CD14-positive monocyte (primary cell): ENCODE data around the gene MGAM2. TPM values are rescaled to one million over a fixed set of nuclear protein-coding genes. Genes with fewer than 3 reads are reported as not detected.

Source experiments
- DNase-seq, 3 donors: peaks; one replicate each; pipeline ENCODE4 v3.0.0-alpha.2; 2011 to 2022
- H2AFZ ChIP-seq: 2 replicates; pipeline ENCODE4 v1.6.0; 2012; ENCODE audit warnings: mild to moderate bottlenecking, low read depth, low read length, inconsistent platforms; ENCODE audit not compliant: insufficient read depth, poor library complexity, severe bottlenecking
- H3K27ac ChIP-seq, 2 donors: 1 replicate in 1 of 2; 2 replicates in 1 of 2; pipeline ENCODE4 v1.5.1; 2012 to 2013; ENCODE audit warnings: low read length in 2 of 2, control low read depth in 1 of 2, inconsistent platforms in 1 of 2, low read depth in 1 of 2, mild to moderate bottlenecking in 1 of 2
- H3K27me3 ChIP-seq, 2 donors: one replicate each; pipeline versions ENCODE4 v1.6.0 to v1.6.1; 2011 to 2013; ENCODE audit warnings: low read length in 2 of 2; ENCODE audit not compliant: control insufficient read depth in 2 of 2, insufficient read depth in 2 of 2
- H3K36me3 ChIP-seq, 2 donors: replicated peaks in 1 of 2; 1 replicate in 1 of 2; 2 replicates in 1 of 2; pipeline versions ENCODE4 v1.5.1 to v1.6.1; 2012 to 2013; ENCODE audit warnings: low read length in 2 of 2, control low read depth in 1 of 2, inconsistent platforms in 1 of 2, mild to moderate bottlenecking in 1 of 2; ENCODE audit not compliant: insufficient read depth in 2 of 2, control insufficient read depth in 1 of 2
- H3K4me1 ChIP-seq, 2 donors: 1 replicate in 1 of 2; 2 replicates in 1 of 2; pipeline versions ENCODE4 v1.5.1 to v1.6.1; 2012 to 2013; ENCODE audit warnings: low read length in 2 of 2, control low read depth in 1 of 2, inconsistent platforms in 1 of 2, mild to moderate bottlenecking in 1 of 2, moderate library complexity in 1 of 2; ENCODE audit not compliant: insufficient read depth in 2 of 2, control insufficient read depth in 1 of 2
- H3K4me2 ChIP-seq: replicated peaks from 2 replicates; pipeline ENCODE3; 2012; ENCODE audit warnings: low read length, moderate library complexity, mild to moderate bottlenecking; ENCODE audit not compliant: poor library complexity, severe bottlenecking; ENCODE audit errors: extremely low read depth
- H3K4me3 ChIP-seq, 3 experiments: fragments of 200-600 bp in 1 of 3; sonication (generic) in 1 of 3; replicated peaks in 1 of 3; 1 replicate in 2 of 3; 2 replicates in 1 of 3; pipeline ENCODE4 v1.5.1; 2011 to 2013; ENCODE audit warnings: low read length in 3 of 3, mild to moderate bottlenecking in 3 of 3, control low read depth in 2 of 3, low read depth in 2 of 3, inconsistent platforms in 1 of 3, moderate library complexity in 1 of 3
- H3K79me2 ChIP-seq: 2 replicates; pipeline ENCODE4 v1.6.0; 2012; ENCODE audit warnings: mild to moderate bottlenecking, control low read depth, inconsistent platforms, low read length, moderate library complexity; ENCODE audit not compliant: insufficient read depth
- H3K9ac ChIP-seq: 2 replicates; pipeline ENCODE4 v1.6.0; 2017; ENCODE audit warnings: low read length, mild to moderate bottlenecking; ENCODE audit not compliant: insufficient read depth, poor library complexity, severe bottlenecking
- H3K9me3 ChIP-seq, 2 donors: replicated peaks in 1 of 2; 1 replicate in 1 of 2; 2 replicates in 1 of 2; pipeline versions ENCODE4 v1.5.1 to v1.6.1; 2012 to 2013; ENCODE audit warnings: low read length in 2 of 2, control low read depth in 1 of 2; ENCODE audit not compliant: control insufficient read depth in 1 of 2, insufficient read depth in 1 of 2
- H4K20me1 ChIP-seq: 2 replicates; pipeline ENCODE4 v1.6.0; 2012; ENCODE audit warnings: mild to moderate bottlenecking, low read length, control low read depth, moderate library complexity; ENCODE audit not compliant: insufficient read depth
- H3K27ac Mint-ChIP-seq, 7 donors: one replicate each; pipeline ENCODE4 v1.8.0; 2020; ENCODE audit warnings: mild to moderate bottlenecking in 7 of 7, mixed read lengths in 7 of 7, moderate library complexity in 6 of 7, inconsistent platforms in 2 of 7
- H3K27me3 Mint-ChIP-seq, 3 donors: one replicate each; pipeline ENCODE4 v1.8.0; 2021 to 2022; ENCODE audit warnings: low read depth in 3 of 3, mild to moderate bottlenecking in 3 of 3, mixed read lengths in 3 of 3, moderate library complexity in 3 of 3, inconsistent platforms in 1 of 3
- H3K36me3 Mint-ChIP-seq, 2 donors: one replicate each; pipeline ENCODE4 v1.8.0; 2020; ENCODE audit warnings: mixed read lengths in 2 of 2, inconsistent platforms in 1 of 2, mild to moderate bottlenecking in 1 of 2
- H3K4me1 Mint-ChIP-seq: one replicate; pipeline ENCODE4 v1.8.0; 2020; ENCODE audit warnings: mild to moderate bottlenecking, mixed read lengths
- H3K4me3 Mint-ChIP-seq, 2 donors: one replicate each; pipeline ENCODE4 v1.8.0; 2020; ENCODE audit warnings: mild to moderate bottlenecking in 2 of 2, mixed read lengths in 2 of 2, moderate library complexity in 1 of 2
- H3K9me3 Mint-ChIP-seq, 7 donors: one replicate each; pipeline ENCODE4 v1.8.0; 2020 to 2022; ENCODE audit warnings: mixed read lengths in 7 of 7, mild to moderate bottlenecking in 6 of 7, moderate library complexity in 6 of 7, inconsistent platforms in 2 of 7
- WGBS: methylation state at CpG from one replicate; pipeline ENCODE4 v1.1.5; 2013; ENCODE audit warnings: missing lambda C conversion rate; ENCODE audit not compliant: insufficient coverage; 5-methylcytosine and 5-hydroxymethylcytosine counted together
- intact Hi-C, 2 donors: fragments of 100-400 bp; cut with micrococcal nuclease; formaldehyde crosslinking; loops; one replicate each; pipeline versions ENCODE4 v1.15.0 to v1.15.1; 2023
- polyA plus RNA-seq, 3 donors: library from polyadenylated mRNA; depleted of rRNA in 1 of 3; unstranded in 2 of 3; stranded (reverse) in 1 of 3; fragments of 300-500 nt in 2 of 3; fragments of >200 nt in 1 of 3; fragmentation: Illumina TruSeq in 2 of 3; gene quantifications; 1 replicate in 2 of 3; 2 replicates in 1 of 3; pipeline ENCODE4 v1.2.3, GENCODE V29; 2012 to 2021
- TF ChIP-seq, protein P1 (sequence below): fragments of 200-600 bp; IDR thresholded peaks from one replicate; pipeline ENCODE4 v1.8.0; 2022; ENCODE audit warnings: antibody characterized with exemption, mild to moderate bottlenecking

MGAM2 gene
- polyA plus RNA-seq, 3 donors = 0.08 TPM; not detected in 2

DNA sequence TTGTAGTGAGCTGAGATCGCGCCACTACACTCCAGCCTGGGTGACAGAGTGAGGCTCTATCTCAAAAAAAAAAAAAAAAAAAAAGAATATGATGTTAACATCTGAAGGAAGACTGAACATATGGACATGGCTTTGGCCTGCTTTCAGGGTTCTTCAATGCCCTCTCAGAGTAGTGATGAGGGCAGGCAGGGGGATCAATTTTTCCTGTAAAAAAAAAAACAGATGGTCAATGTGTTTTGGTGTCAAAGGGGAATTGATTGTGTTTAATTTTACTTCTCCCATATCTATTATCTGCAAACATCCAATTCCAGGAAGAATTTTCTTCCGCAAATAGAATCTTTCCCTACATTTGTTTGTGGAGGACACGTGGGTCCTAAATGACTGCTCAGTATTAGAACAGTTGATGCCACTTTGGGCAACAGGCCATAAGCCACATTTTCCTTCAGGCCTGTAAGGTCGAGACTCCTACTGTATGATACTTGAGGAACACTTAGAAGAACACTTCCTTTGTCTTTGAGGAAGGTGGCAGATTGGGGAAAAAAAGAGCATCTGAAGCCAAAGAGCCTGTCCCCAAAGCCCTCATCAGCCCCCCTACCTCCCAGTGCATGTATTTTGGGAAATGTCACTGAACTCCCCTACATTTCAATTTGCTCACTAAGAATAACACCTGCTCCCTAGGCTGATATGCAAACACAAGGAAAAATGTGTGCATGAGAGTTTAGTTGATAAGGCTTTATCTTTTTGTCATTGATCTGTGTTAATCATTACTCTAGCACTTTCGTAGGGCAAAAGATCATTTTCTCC, 28.3 kb downstream of the MGAM2 start:
- H3K9ac ChIP-seq = no peak overlapping the region
- TF ChIP-seq, protein P1, sequence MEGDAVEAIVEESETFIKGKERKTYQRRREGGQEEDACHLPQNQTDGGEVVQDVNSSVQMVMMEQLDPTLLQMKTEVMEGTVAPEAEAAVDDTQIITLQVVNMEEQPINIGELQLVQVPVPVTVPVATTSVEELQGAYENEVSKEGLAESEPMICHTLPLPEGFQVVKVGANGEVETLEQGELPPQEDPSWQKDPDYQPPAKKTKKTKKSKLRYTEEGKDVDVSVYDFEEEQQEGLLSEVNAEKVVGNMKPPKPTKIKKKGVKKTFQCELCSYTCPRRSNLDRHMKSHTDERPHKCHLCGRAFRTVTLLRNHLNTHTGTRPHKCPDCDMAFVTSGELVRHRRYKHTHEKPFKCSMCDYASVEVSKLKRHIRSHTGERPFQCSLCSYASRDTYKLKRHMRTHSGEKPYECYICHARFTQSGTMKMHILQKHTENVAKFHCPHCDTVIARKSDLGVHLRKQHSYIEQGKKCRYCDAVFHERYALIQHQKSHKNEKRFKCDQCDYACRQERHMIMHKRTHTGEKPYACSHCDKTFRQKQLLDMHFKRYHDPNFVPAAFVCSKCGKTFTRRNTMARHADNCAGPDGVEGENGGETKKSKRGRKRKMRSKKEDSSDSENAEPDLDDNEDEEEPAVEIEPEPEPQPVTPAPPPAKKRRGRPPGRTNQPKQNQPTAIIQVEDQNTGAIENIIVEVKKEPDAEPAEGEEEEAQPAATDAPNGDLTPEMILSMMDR = no peak
- peaks cover 0 to 5% (median 3%) of the 10 kb centered on the region in 3 donors for H3K27me3 Mint-ChIP-seq
- no peaks in the 10 kb centered on the region for H3K27me3 ChIP-seq
- peaks cover 0 to under 1% of the 10 kb centered on the region in 2 donors for H3K4me1 ChIP-seq
- H3K4me1 Mint-ChIP-seq = no peaks in the 10 kb centered on the region
- H3K36me3 Mint-ChIP-seq = no peaks in the 10 kb centered on the region
- no peak overlapping the region for H3K4me3 Mint-ChIP-seq
- DNase-seq = no peak
- intact Hi-C loops = no loop called here
- no peaks in the 10 kb centered on the region for H3K9me3 Mint-ChIP-seq
- no peaks in the 10 kb centered on the region for H3K9me3 ChIP-seq
- H2AFZ ChIP-seq = no peak overlapping the region
- H3K4me2 ChIP-seq = no peak overlapping the region
- H3K27ac ChIP-seq = no peak overlapping the region
- no peaks in the 10 kb centered on the region for H3K36me3 ChIP-seq
- no peaks in the 10 kb centered on the region for H3K79me2 ChIP-seq
- H3K27ac Mint-ChIP-seq = no peak overlapping the region
- WGBS = 100% methylated on average over 2 of the region's 6 CpGs
- H4K20me1 ChIP-seq = no peaks in the 10 kb centered on the region
- H3K4me3 ChIP-seq = no peak overlapping the region

DNA sequence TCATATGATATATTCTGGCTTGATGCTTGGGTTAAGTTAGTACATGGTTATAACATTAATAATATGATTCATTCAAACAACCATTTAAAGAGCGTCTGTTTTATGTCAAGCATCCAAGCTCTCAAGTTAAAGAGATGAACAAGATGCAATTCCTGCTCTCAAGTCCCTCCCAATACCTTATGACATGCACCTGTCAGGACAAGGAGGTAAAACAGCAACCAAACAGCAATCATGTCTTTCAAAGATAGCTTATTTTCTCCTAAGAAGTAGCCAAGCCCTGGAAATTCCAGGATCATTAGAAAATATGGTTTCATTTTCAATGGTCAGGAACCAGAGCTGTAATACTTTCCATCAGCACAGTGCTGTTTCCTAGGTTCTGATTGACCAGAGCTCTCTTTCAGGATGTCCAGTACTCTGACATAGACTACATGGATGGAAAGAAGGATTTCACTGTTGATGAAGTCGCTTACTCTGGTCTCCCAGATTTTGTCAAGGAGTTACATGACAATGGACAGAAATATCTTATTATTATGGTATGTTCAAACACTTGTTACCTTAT, 29.0 kb downstream of the MGAM2 start:
- Mint-ChIP-seq H3K27me3 (peaks cover 0 to 6% (median 3%) of the 10 kb centered on the region in 3 donors), H3K27ac (no peak overlapping the region), H3K36me3 (no peaks in the 10 kb centered on the region), H3K4me3 (no peak overlapping the region), H3K9me3 (no peaks in the 10 kb centered on the region), H3K4me1 (peaks cover 7% of the 10 kb centered on the region)
- Histone ChIP-seq H3K36me3 (no peaks in the 10 kb centered on the region), H3K4me3 (no peak overlapping the region), H3K9ac (no peak overlapping the region), H3K4me2 (no peak overlapping the region), H3K4me1 (peaks cover 0 to 5% of the 10 kb centered on the region in 2 donors), H3K9me3 (no peaks in the 10 kb centered on the region), H3K27me3 (no peaks in the 10 kb centered on the region), H2AFZ (no peak overlapping the region), H3K27ac (no peak overlapping the region), H4K20me1 (no peaks in the 10 kb centered on the region), H3K79me2 (no peaks in the 10 kb centered on the region)
- TF ChIP-seq, protein P1 = no peak
- DNase-seq = no peak
- no CpG with 5 or more reads among the region's 2 CpGs for WGBS
- intact Hi-C loops = no loop called here
